ENCODE data around the gene BEST1.
A peak's percentile ranks its signal among the peaks of the same experiment; 100 is the strongest.
"Not testable (repeated sequence)": the region's sequence is repeated elsewhere in the genome, so short reads cannot be mapped to it uniquely, and the experiment has no call there.

Gene BEST1

GRCh38 chr11:61949169-61950034, 749 bp upstream of the BEST1 start:
- DNase-seq: peak; percentile 71

DNA sequence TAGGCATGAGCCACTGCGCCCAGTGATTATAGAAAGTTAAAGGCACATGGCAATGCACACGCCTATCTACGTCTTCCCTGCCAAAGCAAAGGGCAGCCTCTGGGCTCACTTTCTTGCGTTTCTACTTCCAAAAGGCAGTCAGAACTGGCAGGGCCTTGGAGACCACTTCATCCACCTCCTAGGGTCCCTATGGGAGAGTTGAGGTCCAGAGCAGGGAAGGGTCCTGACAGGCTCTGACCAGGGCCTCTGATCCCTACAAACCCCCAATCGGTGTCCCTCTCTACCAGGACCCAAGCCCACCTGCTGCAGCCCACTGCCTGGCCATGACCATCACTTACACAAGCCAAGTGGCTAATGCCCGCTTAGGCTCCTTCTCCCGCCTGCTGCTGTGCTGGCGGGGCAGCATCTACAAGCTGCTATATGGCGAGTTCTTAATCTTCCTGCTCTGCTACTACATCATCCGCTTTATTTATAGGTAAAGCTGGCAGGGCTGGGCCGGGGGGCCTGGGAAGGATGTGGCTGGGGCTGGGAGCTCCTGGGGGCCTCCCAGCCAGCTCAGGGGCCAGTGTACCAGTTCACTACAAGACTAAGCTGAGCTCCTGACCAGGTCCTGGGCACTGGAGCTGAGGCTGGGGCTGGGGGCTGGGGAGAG, 1.5 kb downstream of the BEST1 start:
- DNase-seq: no peak

DNA sequence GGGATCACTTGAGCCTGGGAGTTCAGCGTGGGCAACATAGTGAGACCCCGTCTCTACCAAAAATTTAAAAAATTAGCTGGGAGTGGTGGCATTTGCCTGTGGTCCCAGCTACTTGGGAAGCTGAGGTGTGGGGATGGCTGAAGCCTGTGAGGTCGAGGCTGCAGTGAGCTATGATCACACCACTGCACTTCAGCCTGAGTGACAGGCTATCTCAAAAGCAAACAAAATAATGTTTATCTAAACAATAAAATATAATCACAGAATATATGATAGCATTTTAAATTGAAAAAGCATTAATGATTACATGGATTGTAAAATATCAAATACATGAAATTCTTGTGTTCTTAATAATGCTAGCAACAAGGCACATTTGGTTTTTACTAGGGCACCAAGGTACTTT, 2.7 kb downstream of the BEST1 start:
- DNase-seq: no peak

DNA sequence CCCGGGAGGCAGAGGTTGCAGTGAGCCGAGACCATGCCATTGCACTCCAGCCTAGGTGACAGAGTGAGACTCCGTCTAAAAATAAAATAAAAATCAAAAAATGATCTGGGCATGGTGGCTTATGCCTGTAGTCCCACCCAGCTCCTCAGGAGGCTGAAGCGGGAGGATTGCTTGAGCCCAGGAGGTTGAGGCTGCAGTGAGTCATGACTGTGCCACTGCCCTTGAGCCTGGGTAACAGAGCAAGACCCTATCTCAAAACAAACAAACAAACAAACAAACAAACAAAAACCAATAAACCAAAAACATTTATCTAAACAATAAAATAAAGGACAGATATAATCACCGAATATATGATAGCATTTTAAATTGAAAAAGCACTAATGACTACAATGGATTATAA, 3.5 kb downstream of the BEST1 start:
- DNase-seq: not testable (repeated sequence)

DNA sequence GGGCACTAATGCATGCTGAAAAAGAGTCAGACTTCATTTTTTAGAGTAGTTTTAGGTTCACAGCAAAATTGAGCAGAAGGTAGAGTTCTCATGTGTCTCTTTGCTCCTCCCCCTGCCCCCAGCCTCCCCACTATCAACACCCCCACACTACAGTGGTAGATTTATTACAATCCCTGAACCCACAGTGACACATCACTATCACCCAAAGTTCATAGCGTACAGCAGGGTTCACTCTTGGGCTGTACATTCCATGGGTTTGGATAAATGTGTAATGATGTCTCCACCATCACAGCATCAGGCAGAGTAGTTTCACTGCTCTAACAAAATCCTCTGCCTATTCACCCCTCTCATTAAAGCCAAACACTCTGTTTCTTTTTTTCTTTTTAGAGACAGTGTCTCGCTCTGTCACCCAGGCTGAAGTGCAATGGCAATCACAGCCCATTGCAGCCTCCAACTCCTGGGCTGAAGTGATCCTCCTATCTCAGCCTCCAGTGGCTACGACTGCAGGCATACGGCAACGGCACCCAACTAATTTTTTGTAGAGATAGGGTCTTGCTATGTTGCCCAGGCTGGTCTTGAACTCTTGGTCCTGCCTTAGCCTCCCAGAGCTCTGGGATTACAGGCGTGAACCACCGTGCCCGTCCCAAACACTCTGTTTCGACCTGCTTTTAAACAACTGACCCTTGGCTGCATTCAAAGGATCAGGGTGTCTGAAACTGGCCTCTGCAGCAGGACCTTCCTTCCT, 4.1 kb downstream of the BEST1 start:
- DNase-seq: no peak

DNA sequence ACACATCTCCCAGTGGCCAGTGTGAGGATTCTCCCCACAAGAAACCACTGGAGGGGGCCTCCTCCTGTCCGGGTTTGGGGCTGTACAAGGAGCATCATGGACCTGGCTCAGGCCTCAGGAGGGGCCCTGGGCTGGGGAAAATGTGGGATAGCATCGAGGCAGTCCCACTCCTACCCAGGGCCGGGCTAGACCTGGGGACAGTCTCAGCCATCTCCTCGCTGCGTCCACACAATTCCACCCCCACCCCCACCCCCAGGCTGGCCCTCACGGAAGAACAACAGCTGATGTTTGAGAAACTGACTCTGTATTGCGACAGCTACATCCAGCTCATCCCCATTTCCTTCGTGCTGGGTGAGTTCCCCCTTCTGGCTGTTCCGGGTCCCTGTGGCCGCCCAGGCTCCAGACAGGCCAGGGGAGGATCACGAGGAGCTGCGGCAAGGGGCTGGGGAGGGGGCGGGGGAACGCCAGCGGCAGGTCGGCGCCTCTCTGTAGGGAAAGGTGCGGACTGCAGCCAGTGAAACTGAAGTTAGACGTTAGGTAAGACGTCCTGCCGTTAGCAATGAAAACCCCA, 4.8 kb downstream of the BEST1 start:
- DNase-seq: no peak

GRCh38 chr11:61955422-61956135, 5.4 kb downstream of the BEST1 start:
- no peak for DNase-seq

DNA sequence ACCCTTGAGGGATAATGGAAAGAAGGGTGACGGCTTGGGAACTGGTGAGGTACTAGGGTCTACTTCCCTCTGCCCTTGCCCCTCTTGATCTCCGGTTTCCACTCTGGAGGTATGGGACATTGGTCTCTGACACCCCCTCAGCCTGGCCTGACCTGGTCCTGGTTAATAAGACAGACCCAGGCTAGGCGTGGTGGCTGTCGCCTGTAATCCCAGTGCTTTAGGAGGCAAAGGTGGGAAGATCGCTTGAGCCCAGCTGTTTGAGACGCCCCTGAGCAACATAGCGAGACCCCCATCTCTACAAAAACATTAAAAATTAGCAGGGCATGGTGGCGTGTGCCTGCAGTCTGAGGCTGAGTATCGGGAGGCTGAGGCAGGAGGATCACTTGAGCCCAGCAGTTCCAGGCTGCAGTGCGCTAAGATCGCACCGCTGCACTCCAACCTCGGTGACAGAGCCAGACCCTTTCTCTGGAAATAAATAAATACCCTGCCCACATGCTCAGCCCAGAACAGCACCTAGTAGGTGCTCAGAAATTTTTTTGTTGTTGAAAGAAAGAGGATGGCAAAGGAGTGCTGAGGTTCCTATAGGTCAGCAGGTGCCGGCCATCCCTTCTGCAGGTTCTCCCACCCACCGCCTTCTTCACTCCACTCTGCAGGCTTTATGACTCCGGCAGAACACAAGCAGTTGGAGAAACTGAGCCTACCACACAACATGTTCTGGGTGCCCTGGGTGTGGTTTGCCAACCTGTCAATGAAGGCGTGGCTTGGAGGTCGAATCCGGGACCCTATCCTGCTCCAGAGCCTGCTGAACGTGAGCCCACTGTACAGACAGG, 6.3 kb downstream of the BEST1 start:
- no peak for DNase-seq

DNA sequence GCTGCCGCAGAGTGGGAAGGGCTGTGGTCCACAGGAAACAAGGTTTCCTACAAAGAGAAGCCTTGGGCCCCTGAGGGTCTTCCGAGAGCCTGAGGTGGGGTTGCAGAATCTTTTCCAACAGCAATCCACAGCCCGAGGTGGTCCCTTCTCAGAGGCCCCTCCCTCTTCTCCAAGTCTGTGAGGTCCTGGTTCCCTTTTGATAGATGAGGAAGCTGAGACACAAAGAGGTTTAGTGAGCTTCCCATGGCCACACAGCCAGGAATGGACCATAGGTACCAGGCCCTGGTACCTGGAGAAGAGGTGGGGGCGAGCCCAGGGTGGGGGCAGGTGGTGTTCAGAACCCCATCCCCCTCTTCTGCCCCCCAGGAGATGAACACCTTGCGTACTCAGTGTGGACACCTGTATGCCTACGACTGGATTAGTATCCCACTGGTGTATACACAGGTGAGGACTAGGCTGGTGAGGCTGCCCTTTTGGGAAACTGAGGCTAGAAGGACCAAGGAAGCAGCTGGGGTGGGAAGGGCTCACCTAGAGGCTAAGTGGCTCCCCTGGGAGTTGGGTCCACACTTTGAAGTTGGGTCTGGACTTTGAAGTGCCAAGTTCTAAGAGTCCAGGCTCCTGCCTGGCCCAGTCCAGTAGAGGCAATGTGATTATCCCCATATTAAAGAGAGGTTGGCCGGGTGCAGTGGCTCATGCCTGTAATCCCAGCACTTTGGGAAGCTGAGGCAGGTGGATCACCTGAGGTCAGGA, 7.0 kb downstream of the BEST1 start:
- no peak for DNase-seq

GRCh38 chr11:61958590-61958989, 8.4 kb downstream of the BEST1 start:
- no peak for DNase-seq

DNA sequence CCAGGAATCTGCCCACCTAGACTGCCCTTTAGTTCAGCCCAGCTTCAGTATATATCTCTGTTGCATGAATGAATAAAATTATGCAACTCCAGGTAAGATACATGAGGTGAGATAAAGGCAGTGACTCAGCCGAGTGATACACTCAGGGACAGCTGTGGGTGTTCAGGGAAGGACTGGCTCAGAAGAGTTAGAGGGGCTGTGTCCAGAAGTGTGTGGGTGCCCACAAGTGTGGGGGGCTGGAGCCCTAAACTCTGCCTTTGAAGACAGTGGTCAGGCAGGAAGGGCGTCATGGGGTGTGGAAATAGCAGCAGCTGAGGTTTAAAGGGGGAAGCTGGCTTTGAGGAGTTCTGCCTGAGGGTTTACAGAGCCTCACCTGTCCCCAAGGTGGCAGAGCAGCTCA, 9.0 kb downstream of the BEST1 start:
- DNase-seq: no peak

- no peak for DNase-seq
Measured at GRCh38 chr11:61959678-61960077, 9.5 kb downstream of the BEST1 start.

- no peak for DNase-seq
Measured at GRCh38 chr11:61960532-61960931, 10.4 kb downstream of the BEST1 start.

GRCh38 chr11:61961570-61962212, 11.5 kb downstream of the BEST1 start:
- no peak for DNase-seq

- DNase-seq: no peak
Measured at GRCh38 chr11:61962213-61963015, 12.3 kb downstream of the BEST1 start.

GRCh38 chr11:61963016-61963281, 12.8 kb downstream of the BEST1 start:
- DNase-seq: no peak

DNA sequence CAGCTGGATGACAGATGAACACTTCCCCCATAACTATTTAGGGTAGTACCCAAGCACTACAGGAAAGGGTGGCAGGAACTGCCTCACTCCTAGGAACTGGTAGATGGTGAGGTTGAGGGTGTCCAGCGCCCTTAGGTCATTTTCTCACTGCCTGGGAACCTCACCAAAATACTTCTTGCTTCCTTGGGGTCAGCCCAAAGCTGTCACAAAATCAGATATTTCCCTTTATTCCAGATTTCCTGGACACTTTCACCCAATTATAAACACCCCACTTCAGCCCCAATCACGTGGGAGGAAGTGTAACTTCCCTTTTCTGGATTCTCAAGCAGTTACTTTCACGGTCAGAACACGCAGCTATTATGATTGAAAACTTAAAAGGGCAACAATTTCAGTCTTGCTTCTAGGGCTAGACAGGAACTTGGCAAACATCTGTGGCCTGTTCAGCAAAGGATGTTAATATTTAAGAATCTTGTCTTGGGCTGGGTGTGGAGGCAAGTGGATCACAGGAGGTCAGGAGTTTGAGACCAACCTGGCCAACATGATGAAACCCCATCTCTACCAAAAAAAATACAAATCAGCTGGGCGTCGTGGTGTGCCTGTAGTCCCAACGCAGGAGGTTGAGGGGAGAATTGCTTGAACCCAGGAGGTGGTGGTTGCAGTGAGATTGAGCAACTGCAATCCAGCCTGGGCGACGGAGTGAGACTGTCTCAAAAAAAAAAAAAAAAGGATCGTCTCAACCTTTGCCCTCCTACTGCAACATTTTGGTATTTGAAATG, 13.3 kb downstream of the BEST1 start:
- DNase-seq: no peak

DNA sequence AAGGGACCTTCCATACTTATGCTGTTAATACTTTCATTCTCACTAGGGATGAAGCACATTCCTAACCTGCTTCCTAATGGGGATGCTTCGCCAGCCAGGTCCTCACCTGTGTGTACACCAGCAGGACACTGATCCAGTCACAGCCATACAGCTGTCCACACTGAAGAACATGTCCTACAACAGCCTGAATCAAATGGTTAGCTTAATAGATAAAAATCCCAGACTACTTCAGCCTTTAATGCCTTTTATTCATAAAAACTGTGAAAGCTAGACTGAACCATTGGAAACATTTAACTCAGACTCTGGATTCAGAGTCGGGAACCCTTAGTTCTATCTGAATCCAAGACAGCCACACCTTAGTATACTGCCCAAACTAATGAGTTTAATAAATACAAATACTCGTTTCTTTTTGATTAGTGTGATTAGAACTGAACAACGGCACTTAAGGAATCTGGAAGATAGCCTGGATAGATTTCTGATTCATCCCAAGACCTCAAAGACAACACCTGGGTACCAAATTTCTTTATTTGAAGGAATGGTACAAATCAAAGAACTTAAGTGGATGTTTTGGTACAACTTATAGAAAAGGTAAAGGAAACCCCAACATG, 14.0 kb downstream of the BEST1 start:
- no peak for DNase-seq
